ENCODE results near the gene HAND2.

- TF ChIP-seq CTCF (IDR thresholded peaks at IDR 0.05) (peak in 1 of 4 experiments; percentile 33), POLR2A (IDR thresholded peaks at IDR 0.05) (peak; percentile 65 to 74)
Measured at GRCh38 chr4:173509036-173510001, 20.7 kb downstream of the HAND2 start.
